Smooth muscle cell of trachea (primary cell): ENCODE results near the gene ARHGEF25. TPM values are rescaled to one million over a fixed set of nuclear protein-coding genes. Genes with fewer than 3 reads are reported as not detected.

Experiments
- total RNA-seq: library from RNA; depleted of rRNA; stranded (reverse); fragments of >200 nt; gene quantifications from 2 replicates; pipeline ENCODE4 v1.2.1, GENCODE V29; 2014

ARHGEF25 gene
- 24.4 and 51.1 TPM in 2 replicates for total RNA-seq

GRCh38 chr12:57611108-57611826, at the start of gene ARHGEF25:
ARHGEF25 (plus strand) TSS chr12:57611435; CDS start chr12:57611895, 460 bp downstream.

GRCh38 chr12:57590864-57591781, 20.1 kb upstream of the ARHGEF25 start, which contains the start of gene PIP4K2C:
PIP4K2C (plus strand) TSS chr12:57591192; CDS start chr12:57591290, 98 bp downstream.

GRCh38 chr12:57604454-57604991, 6.7 kb upstream of the ARHGEF25 start, which contains the start of gene DTX3:
DTX3 (plus strand) TSS chr12:57604824; CDS start chr12:57606518, 1,694 bp downstream.

DNA sequence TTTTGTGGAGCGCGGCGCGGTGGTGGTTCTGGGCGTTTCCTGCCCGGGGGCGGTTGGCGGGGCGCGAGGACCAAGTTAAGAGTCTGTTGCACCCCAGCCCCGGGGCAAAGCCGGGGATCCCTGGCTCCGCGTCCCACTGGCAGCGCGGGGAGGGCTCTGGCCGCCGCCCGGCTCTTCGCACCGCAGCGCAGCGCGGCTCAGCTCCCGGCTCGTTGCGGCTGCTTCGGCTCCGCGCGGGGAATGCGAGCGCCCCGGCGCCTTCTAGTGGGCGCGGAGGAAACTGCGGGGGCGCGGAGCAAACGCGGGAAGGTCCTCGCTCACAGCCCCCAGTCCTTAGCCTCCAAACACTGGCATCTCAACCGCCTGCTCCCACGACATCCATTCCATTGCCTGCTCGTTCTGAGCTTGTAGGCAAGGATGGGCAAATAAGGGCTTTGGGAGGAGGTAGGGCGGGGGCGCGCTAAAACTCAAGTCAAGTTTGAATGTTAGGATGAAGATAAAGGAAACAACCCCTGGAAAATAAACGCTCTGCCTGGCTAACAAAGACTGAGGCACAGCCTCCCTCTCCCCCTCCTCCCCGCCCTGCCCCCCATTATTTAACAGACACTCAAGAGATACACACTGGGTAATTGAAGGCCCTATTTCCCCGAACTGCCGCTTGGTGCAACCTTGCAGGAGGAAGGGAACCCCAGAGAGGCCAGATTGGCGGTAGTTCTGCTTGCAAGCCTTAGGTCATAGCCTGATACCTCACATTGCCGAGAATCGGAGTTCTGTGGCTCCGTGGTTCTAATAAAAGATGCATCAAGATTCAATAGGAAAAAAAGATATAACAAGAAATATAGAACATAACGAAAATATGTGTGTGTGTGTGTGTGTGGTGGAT, 22.0 kb downstream of the ARHGEF25 start, which contains the start of gene B4GALNT1:
TSS of gene B4GALNT1 (minus strand) at position 244 of the 883 bp plus-strand sequence. CDS start 1,069 bp downstream, outside the sequence.

Other genes with a start within 250 kb of the ARHGEF25 start
- gene R3HDM2, start 180.4 kb upstream of the ARHGEF25 start, total RNA-seq: 15.7 and 23.7 TPM in 2 replicates
- gene INHBC, start 176.7 kb upstream of the ARHGEF25 start, total RNA-seq: not detected in 2 replicates
- gene INHBE, start 156.1 kb upstream of the ARHGEF25 start, total RNA-seq: 2.6 and 3.8 TPM in 2 replicates
- 1.2 and 1.6 TPM in 2 replicates for gene GLI1, start 151.7 kb upstream of the ARHGEF25 start, total RNA-seq
- not detected in 2 replicates for gene ARHGAP9, start 131.6 kb upstream of the ARHGEF25 start, total RNA-seq
- 113 and 126 TPM in 2 replicates for gene MARS1, start 123.4 kb upstream of the ARHGEF25 start, total RNA-seq
- 57.2 and 89.6 TPM in 2 replicates for gene DDIT3, start 90.9 kb upstream of the ARHGEF25 start, total RNA-seq
- gene MBD6, start 88.6 kb upstream of the ARHGEF25 start, total RNA-seq: 7.4 and 10.6 TPM in 2 replicates
- gene DCTN2, start 64.2 kb upstream of the ARHGEF25 start, total RNA-seq: 139 and 156 TPM in 2 replicates
- 0.44 and 0.66 TPM in 2 replicates for gene KIF5A, start 61.4 kb upstream of the ARHGEF25 start, total RNA-seq
- 17.0 and 20.2 TPM in 2 replicates for gene PIP4K2C, start 20.2 kb upstream of the ARHGEF25 start, total RNA-seq
- 16.9 and 25.0 TPM in 2 replicates for gene DTX3, start 6.6 kb upstream of the ARHGEF25 start, total RNA-seq
- gene B4GALNT1, start 21.8 kb downstream of the ARHGEF25 start, total RNA-seq: 0.58 and 1.3 TPM in 2 replicates
- 283 and 289 TPM in 2 replicates for gene OS9, start 82.7 kb downstream of the ARHGEF25 start, total RNA-seq
- gene AGAP2, start 127.3 kb downstream of the ARHGEF25 start, total RNA-seq: 0.15 and 0.50 TPM in 2 replicates
- gene TSPAN31, start 133.6 kb downstream of the ARHGEF25 start, total RNA-seq: 66.8 and 85.3 TPM in 2 replicates
- 281 and 285 TPM in 2 replicates for gene CDK4, start 140.9 kb downstream of the ARHGEF25 start, total RNA-seq
- 2.9 and 5.1 TPM in 2 replicates for gene MARCHF9, start 143.7 kb downstream of the ARHGEF25 start, total RNA-seq
- 0.15 and 0.33 TPM in 2 replicates for gene CYP27B1, start 155.6 kb downstream of the ARHGEF25 start, total RNA-seq
- 3.6 and 6.3 TPM in 2 replicates for gene METTL1, start 160.7 kb downstream of the ARHGEF25 start, total RNA-seq
- gene EEF1AKMT3, start 161.2 kb downstream of the ARHGEF25 start, total RNA-seq: 9.3 and 10.3 TPM in 2 replicates
- gene TSFM, start 171.4 kb downstream of the ARHGEF25 start, total RNA-seq: 17.2 and 20.5 TPM in 2 replicates
- gene AVIL, start 207.3 kb downstream of the ARHGEF25 start, total RNA-seq: 5.1 and 5.5 TPM in 2 replicates
- 94.2 and 111 TPM in 2 replicates for gene CTDSP2, start 235.3 kb downstream of the ARHGEF25 start, total RNA-seq